LoVo (cell line): ENCODE results near the gene BBS5.
"Not testable (repeated sequence)": the region's sequence is repeated elsewhere in the genome, so short reads cannot be mapped to it uniquely, and the experiment has no call there.

ENCODE experiments used
- DNase-seq: peaks from one replicate; pipeline ENCODE4 v3.0.0-alpha.2; 2016; ENCODE audit warnings: low spot score

Gene BBS5

GRCh38 chr2:169479257-169480078 lies at the start of gene BBS5:
TSS of gene BBS5 (plus strand) at chr2:169479494. CDS start at chr2:169479554, 60 bp downstream.
- DNase-seq: peak; percentile 81

- DNase-seq: not testable (repeated sequence)
Measured at GRCh38 chr2:169431772-169432171, 47.5 kb upstream of the BBS5 start.

- not testable (repeated sequence) for DNase-seq
Measured at GRCh38 chr2:169434236-169434635, 45.1 kb upstream of the BBS5 start.

GRCh38 chr2:169438466-169439072 lies 40.7 kb upstream of the BBS5 start:
- no peak for DNase-seq

- DNase-seq: no peak
Measured at GRCh38 chr2:169439900-169440299, 39.4 kb upstream of the BBS5 start.

GRCh38 chr2:169446452-169446851 lies 32.8 kb upstream of the BBS5 start:
- DNase-seq: no peak

GRCh38 chr2:169448316-169448715 lies 31.0 kb upstream of the BBS5 start:
- DNase-seq: no peak

GRCh38 chr2:169448865-169449264 lies 30.4 kb upstream of the BBS5 start:
- no peak for DNase-seq

GRCh38 chr2:169452080-169452479 lies 27.2 kb upstream of the BBS5 start:
- peak; percentile 51 for DNase-seq

GRCh38 chr2:169453044-169453443 lies 26.2 kb upstream of the BBS5 start:
- DNase-seq: not testable (repeated sequence)

GRCh38 chr2:169461143-169461542 lies 18.2 kb upstream of the BBS5 start:
- no peak for DNase-seq

- DNase-seq: no peak
Measured at GRCh38 chr2:169462896-169463695, 16.2 kb upstream of the BBS5 start.

- no peak for DNase-seq
Measured at GRCh38 chr2:169464466-169464865, 14.8 kb upstream of the BBS5 start.

- no peak for DNase-seq
Measured at GRCh38 chr2:169464882-169465281, 14.4 kb upstream of the BBS5 start.

GRCh38 chr2:169468841-169469240 lies 10.5 kb upstream of the BBS5 start:
- DNase-seq: no peak

- no peak for DNase-seq
Measured at GRCh38 chr2:169469952-169470572, 9.2 kb upstream of the BBS5 start.

- no peak for DNase-seq
Measured at GRCh38 chr2:169472249-169472648, 7.0 kb upstream of the BBS5 start.

- peak; percentile 23 for DNase-seq
Measured at GRCh38 chr2:169476459-169476858, 2.8 kb upstream of the BBS5 start.

GRCh38 chr2:169478339-169478738 lies 955 bp upstream of the BBS5 start:
- no peak for DNase-seq

- DNase-seq: no peak
Measured at GRCh38 chr2:169478745-169479256, 493 bp upstream of the BBS5 start.

- no peak for DNase-seq
Measured at GRCh38 chr2:169480079-169480465, 778 bp downstream of the BBS5 start.

- no peak for DNase-seq
Measured at GRCh38 chr2:169485650-169486138, 6.4 kb downstream of the BBS5 start.
